ENCODE results near the gene PBXIP1.
"Not testable (repeated sequence)": the region's sequence is repeated elsewhere in the genome, so short reads cannot be mapped to it uniquely, and the experiment has no call there.

PBXIP1 gene

GRCh38 chr1:154931940-154932487 lies 23.9 kb downstream of the PBXIP1 start:
- DNase-seq: no peak

- DNase-seq: no peak
Measured at GRCh38 chr1:154926201-154926600, 29.7 kb downstream of the PBXIP1 start.

GRCh38 chr1:154925335-154926170 lies 30.3 kb downstream of the PBXIP1 start:
- DNase-seq: no peak

GRCh38 chr1:154923695-154924094 lies 32.2 kb downstream of the PBXIP1 start:
- no peak for DNase-seq

GRCh38 chr1:154913273-154913672 lies 42.6 kb downstream of the PBXIP1 start:
- no peak for DNase-seq

GRCh38 chr1:154912755-154913154 lies 43.1 kb downstream of the PBXIP1 start:
- DNase-seq: no peak

- no peak for DNase-seq
Measured at GRCh38 chr1:154911691-154912550, 44.0 kb downstream of the PBXIP1 start.

GRCh38 chr1:154910851-154911250 lies 45.0 kb downstream of the PBXIP1 start:
- no peak for DNase-seq

GRCh38 chr1:154908937-154909336 lies 47.0 kb downstream of the PBXIP1 start:
- no peak for DNase-seq

GRCh38 chr1:154908129-154908528 lies 47.8 kb downstream of the PBXIP1 start:
- DNase-seq: not testable (repeated sequence)

GRCh38 chr1:154906621-154907081 lies 49.2 kb downstream of the PBXIP1 start:
- no peak for DNase-seq

GRCh38 chr1:154902938-154903566 lies 52.8 kb downstream of the PBXIP1 start:
- DNase-seq: no peak

- no peak for DNase-seq
Measured at GRCh38 chr1:154901591-154901990, 54.3 kb downstream of the PBXIP1 start.

- DNase-seq: no peak
Measured at GRCh38 chr1:154899041-154899440, 56.9 kb downstream of the PBXIP1 start.

- no peak for DNase-seq
Measured at GRCh38 chr1:154896771-154897286, 59.1 kb downstream of the PBXIP1 start.

- DNase-seq: no peak
Measured at GRCh38 chr1:154895798-154896197, 60.1 kb downstream of the PBXIP1 start.

Measured in CD4-positive, alpha-beta T cell treated with Interleukin-4 for 4 hours (primary cell).